ENCODE results near the gene RBM6. TPM values are rescaled to one million over a fixed set of nuclear protein-coding genes. Genes with fewer than 3 reads are reported as not detected.
"Not testable (repeated sequence)": the region's sequence is repeated elsewhere in the genome, so short reads cannot be mapped to it uniquely, and the experiment has no call there.

The RBM6 gene
- total RNA-seq, 1 donor from 2014 or later: 49.8 TPM

- no peak for DNase-seq (ENCODE audit: low spot score)
Measured at GRCh38 chr3:49972656-49973055, 32.7 kb downstream of the RBM6 start.

GRCh38 chr3:49976942-49977341, 37.0 kb downstream of the RBM6 start:
- no peak for DNase-seq (ENCODE audit: low spot score)

GRCh38 chr3:49984394-49984793, 44.4 kb downstream of the RBM6 start:
- DNase-seq (ENCODE audit: low spot score): no peak

GRCh38 chr3:49992326-49992725, 52.4 kb downstream of the RBM6 start:
- DNase-seq (ENCODE audit: low spot score): peak; percentile 21

GRCh38 chr3:49994476-49994875, 54.5 kb downstream of the RBM6 start:
- no peak for DNase-seq (ENCODE audit: low spot score)

- no peak for DNase-seq (ENCODE audit: low spot score)
Measured at GRCh38 chr3:49996016-49996415, 56.1 kb downstream of the RBM6 start.

- no peak for DNase-seq (ENCODE audit: low spot score)
Measured at GRCh38 chr3:49997862-49998261, 57.9 kb downstream of the RBM6 start.

- peak; percentile 12 for DNase-seq (ENCODE audit: low spot score)
Measured at GRCh38 chr3:49998326-49998725, 58.4 kb downstream of the RBM6 start.

GRCh38 chr3:50001511-50001910, 61.6 kb downstream of the RBM6 start:
- no peak for DNase-seq (ENCODE audit: low spot score)

- no peak for DNase-seq (ENCODE audit: low spot score)
Measured at GRCh38 chr3:50003216-50003615, 63.3 kb downstream of the RBM6 start.

GRCh38 chr3:50003824-50004223, 63.9 kb downstream of the RBM6 start:
- no peak for DNase-seq (ENCODE audit: low spot score)

- DNase-seq (ENCODE audit: low spot score): no peak
Measured at GRCh38 chr3:50008931-50009330, 69.0 kb downstream of the RBM6 start.

- no peak for DNase-seq (ENCODE audit: low spot score)
Measured at GRCh38 chr3:50010959-50011358, 71.0 kb downstream of the RBM6 start.

- DNase-seq (ENCODE audit: low spot score): no peak
Measured at GRCh38 chr3:50015918-50016317, 76.0 kb downstream of the RBM6 start.

GRCh38 chr3:50028346-50028745, 88.4 kb downstream of the RBM6 start:
- no peak for DNase-seq (ENCODE audit: low spot score)

GRCh38 chr3:50031201-50031600, 91.3 kb downstream of the RBM6 start:
- not testable (repeated sequence) for DNase-seq (ENCODE audit: low spot score)

- DNase-seq (ENCODE audit: low spot score): no peak
Measured at GRCh38 chr3:50044976-50045375, 105.0 kb downstream of the RBM6 start.

GRCh38 chr3:50047426-50047825, 107.5 kb downstream of the RBM6 start:
- DNase-seq (ENCODE audit: low spot score): no peak

GRCh38 chr3:50050361-50050760, 110.4 kb downstream of the RBM6 start:
- DNase-seq (ENCODE audit: low spot score): no peak

GRCh38 chr3:50057756-50058155, 117.8 kb downstream of the RBM6 start:
- DNase-seq (ENCODE audit: low spot score): no peak

- DNase-seq (ENCODE audit: low spot score): no peak
Measured at GRCh38 chr3:50068134-50068533, 128.2 kb downstream of the RBM6 start.

- DNase-seq (ENCODE audit: low spot score): no peak
Measured at GRCh38 chr3:50078091-50078490, 138.1 kb downstream of the RBM6 start.

- DNase-seq (ENCODE audit: low spot score): no peak
Measured at GRCh38 chr3:50078622-50079021, 138.7 kb downstream of the RBM6 start.

GRCh38 chr3:50084951-50085350, 145.0 kb downstream of the RBM6 start:
- DNase-seq (ENCODE audit: low spot score): not testable (repeated sequence)
